ACC112 (cell line): ENCODE results near the gene MROH2B.

Source experiments
- H2AFZ ChIP-seq: fragments of 200-600 bp; sonication (generic); one replicate; pipeline ENCODE4 v1.6.0; 2017; ENCODE audit warnings: antibody characterized with exemption, low read length; ENCODE audit not compliant: unreplicated experiment
- H3K27ac ChIP-seq: fragments of 200-600 bp; sonication (generic); 2 replicates; pipeline ENCODE4 v1.5.1; 2014; ENCODE audit warnings: low read depth, mild to moderate bottlenecking, antibody characterized with exemption, low read length, moderate library complexity
- H3K27me3 ChIP-seq: fragments of 200-600 bp; sonication (generic); 2 replicates; pipeline ENCODE4 v1.6.1; 2014; ENCODE audit warnings: mild to moderate bottlenecking, antibody characterized with exemption, low read length, moderate library complexity, mixed read lengths; ENCODE audit not compliant: insufficient read depth
- H3K36me3 ChIP-seq: fragments of 200-600 bp; sonication (generic); 2 replicates; pipeline ENCODE4 v1.6.1; 2016; ENCODE audit warnings: mild to moderate bottlenecking, antibody characterized with exemption, low read length, moderate library complexity, mixed read lengths; ENCODE audit not compliant: insufficient read depth
- H3K4me1 ChIP-seq: fragments of 200-600 bp; sonication (generic); one replicate; pipeline ENCODE4 v1.6.1; 2016; ENCODE audit warnings: low read length, mixed read lengths; ENCODE audit not compliant: insufficient read depth, unreplicated experiment, control insufficient read depth
- H3K4me3 ChIP-seq: fragments of 200-600 bp; sonication (generic); 2 replicates; pipeline ENCODE4 v1.5.1; 2014; ENCODE audit warnings: mild to moderate bottlenecking, low read depth, low read length
- H3K79me2 ChIP-seq: fragments of 200-600 bp; sonication (generic); one replicate; pipeline ENCODE4 v1.6.0; 2016; ENCODE audit warnings: low read length; ENCODE audit not compliant: control insufficient read depth, unreplicated experiment, insufficient read depth

Gene MROH2B

DNA sequence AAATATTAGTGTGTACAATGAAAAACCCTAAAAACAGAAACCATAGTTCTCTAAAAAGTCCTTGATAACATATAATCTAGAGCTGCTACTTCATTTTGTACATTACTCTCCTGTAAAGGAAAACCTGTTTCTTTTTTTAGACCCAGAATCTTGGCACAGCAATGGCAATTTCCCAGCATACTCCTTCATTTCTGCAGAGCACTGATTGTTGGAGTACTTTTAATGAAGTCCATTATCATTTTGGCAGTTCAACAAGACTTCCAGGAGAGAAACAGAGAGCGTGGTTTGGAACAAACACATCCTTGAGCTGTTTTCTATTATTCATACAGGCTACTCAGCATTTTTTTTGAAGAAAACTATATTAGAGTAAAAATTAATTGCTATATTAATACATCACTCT is 22.7 kb upstream of the MROH2B start:
- H3K79me2 ChIP-seq = no peaks in the 10 kb centered on the region
- no peak overlapping the region for H3K27ac ChIP-seq
- no peaks in the 10 kb centered on the region for H3K4me1 ChIP-seq
- H3K27me3 ChIP-seq = no peaks in the 10 kb centered on the region
- H2AFZ ChIP-seq = no peak overlapping the region
- H3K4me3 ChIP-seq = no peak overlapping the region
- H3K36me3 ChIP-seq = no peaks in the 10 kb centered on the region

DNA sequence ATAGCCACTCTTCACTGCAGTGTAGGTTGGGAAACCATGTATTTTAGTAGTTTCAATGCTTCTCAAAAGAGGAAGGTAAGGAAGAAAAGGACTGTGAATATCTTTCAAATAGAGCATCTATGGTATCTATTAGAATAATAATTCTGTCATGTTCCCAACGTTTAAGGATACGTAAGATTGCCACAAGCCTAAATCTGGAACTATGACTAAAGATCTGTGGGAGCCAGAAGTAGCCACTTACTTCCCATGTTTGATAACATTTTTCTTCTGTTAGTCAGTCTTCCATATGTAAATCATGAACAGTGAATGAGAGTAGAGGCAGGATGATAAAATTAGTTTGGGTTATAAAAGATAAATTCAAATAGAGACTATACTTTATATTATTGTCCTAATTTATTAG is 16.3 kb upstream of the MROH2B start:
- Histone ChIP-seq H3K27me3 (no peaks in the 10 kb centered on the region), H3K27ac (peak overlapping the region; percentile 63), H3K4me1 (peaks cover 19% of the 10 kb centered on the region), H3K36me3 (no peaks in the 10 kb centered on the region), H3K79me2 (no peaks in the 10 kb centered on the region), H2AFZ (peak overlapping the region; percentile 61), H3K4me3 (no peak overlapping the region)

DNA sequence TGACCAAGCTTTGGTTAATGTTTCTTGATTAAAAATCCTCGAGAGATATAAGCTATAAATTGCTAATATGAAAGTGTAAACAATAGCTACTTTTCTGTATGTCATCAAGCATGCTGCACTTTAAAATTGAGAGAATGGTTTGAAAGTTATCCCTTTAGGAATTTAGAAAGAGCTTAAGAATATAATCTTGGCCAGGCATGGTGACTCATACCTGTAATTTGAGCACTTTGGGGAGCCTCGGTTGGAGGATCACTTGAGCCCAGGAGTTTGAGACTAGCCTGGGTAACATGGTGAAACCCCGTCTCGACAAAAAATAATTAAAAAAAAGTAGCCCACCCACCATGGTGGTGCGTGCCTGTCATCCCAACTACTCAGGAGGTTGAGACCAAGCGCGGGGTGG is 12.2 kb upstream of the MROH2B start:
- Histone ChIP-seq H3K27me3 (no peaks in the 10 kb centered on the region), H3K79me2 (no peaks in the 10 kb centered on the region), H3K36me3 (0 out of 2 replicates have a peak, but pooled peaks cover 3% of the 10 kb centered on the region), H3K27ac (no peak overlapping the region), H2AFZ (no peak overlapping the region), H3K4me3 (no peak overlapping the region), H3K4me1 (peaks cover 19% of the 10 kb centered on the region)

DNA sequence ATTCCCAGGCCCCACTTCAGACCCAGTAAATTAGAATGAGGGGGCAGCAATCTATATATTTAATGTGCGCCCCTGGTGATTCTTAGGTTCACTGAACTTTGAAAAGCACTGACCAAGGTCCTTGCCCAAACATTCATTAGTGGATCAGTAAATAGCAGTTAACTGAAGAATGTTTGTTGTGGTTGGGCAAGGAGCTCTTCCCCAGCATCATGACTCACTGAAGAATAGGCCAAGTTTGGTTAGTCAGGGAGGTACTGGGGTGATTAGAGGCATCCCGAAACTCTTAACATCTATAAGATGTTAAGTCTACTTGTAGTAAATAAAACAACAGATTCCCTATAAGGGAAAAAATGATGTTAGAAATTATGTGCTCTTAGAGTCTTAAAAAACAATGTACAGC is 833 bp upstream of the MROH2B start:
- Histone ChIP-seq H3K36me3 (no peaks in the 10 kb centered on the region), H3K4me1 (peaks cover 4% of the 10 kb centered on the region), H3K27ac (no peak overlapping the region), H2AFZ (no peak overlapping the region), H3K27me3 (no peaks in the 10 kb centered on the region), H3K79me2 (no peaks in the 10 kb centered on the region), H3K4me3 (no peak overlapping the region)

DNA sequence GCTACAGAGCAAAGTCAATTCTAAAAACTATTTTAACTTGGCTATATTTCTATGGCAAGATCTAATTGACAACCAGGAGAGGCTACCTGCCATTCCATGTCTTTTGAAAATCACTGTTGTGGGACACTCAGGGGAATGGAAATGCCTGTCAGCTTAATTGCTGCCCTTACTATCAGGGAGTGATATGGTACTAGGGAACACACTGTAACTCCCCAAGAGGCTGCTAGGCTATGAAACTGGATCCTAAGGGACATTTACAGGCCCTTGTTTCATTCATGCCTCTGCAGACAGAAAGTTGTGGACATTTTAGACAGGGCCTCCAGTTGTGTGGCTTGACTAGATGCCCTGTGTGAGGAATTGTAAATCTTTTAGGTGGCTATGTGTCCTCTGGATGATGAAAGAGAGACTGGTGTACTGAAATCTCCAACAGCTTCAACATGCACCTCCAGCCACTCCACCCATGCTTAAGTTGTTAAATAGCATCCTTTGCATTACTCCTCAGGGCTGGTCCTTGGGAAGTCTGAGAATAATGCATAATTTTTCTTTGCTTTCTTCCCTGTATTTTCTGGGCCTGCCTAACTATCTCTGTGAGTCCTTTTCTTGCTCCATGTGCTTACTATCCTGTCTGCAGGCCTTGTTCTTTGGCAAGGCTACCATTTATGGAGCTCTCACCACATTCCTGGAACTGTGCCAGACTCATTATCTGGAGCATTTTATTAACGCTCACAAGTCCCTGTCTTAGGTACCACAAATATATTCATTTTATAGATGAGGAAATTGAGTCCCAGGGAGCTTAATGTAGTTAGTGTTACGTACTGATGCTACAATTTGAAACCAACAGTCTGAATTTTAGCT is 3.2 kb downstream of the MROH2B start:
- H3K4me1 ChIP-seq = peaks cover 4% of the 10 kb centered on the region
- H3K27me3 ChIP-seq = no peaks in the 10 kb centered on the region
- no peaks in the 10 kb centered on the region for H3K79me2 ChIP-seq
- no peak overlapping the region for H3K4me3 ChIP-seq
- no peak overlapping the region for H2AFZ ChIP-seq
- no peak overlapping the region for H3K27ac ChIP-seq
- H3K36me3 ChIP-seq = no peaks in the 10 kb centered on the region

DNA sequence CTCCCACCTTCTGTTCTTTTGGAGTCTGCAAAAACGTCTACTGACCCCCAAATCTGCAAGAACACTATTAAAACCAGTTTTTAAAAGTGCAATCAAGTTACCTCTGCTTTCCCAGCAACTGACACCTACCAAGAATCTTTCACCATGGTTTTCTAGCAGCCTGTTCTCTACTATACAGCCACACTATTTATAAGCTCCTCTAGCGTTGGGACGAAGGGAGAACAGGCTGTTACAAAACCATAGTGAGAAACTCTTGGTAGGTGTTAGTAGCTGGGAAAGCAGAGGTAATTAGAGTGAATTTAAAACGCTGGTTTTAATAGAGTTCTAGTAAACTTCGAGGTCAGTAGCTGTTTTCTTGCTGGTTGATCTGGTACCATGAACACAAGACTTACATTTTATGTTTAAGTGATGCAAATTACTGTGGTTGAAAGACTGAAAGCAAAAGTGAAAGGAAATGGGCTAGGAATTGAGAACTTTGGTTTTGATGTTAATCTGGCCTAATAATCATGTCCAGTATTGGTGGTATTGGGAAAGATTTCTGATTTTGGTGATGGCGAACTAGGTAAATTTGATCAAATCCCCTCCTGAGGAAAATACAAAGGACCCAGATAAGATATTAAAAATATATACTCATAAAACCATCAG is 5.3 kb downstream of the MROH2B start:
- Histone ChIP-seq H2AFZ (peak overlapping the region; percentile 77), H3K4me1 (no peaks in the 10 kb centered on the region), H3K36me3 (no peaks in the 10 kb centered on the region), H3K27ac (no peak overlapping the region), H3K27me3 (no peaks in the 10 kb centered on the region), H3K79me2 (no peaks in the 10 kb centered on the region), H3K4me3 (no peak overlapping the region)

DNA sequence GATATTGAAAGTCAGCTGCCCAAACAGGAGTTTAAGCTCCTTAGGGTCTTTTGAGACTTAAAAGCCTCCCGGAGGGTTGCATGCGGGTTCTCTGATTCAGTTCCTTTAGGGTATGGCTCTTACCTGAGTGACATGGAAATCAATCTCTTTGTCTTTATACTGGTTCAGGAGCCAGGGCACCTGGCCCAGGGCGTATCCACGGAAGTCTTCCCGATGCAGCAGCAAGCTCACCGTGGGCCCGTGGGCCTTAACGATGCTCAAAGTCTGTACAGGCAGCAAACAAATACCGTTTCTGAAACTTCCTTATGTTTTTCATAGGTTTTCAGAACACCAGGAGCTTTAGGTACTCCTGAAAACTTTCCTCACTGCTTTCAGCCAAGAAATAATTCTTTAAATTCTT is 13.2 kb downstream of the MROH2B start:
- Histone ChIP-seq H3K79me2 (no peaks in the 10 kb centered on the region), H3K36me3 (no peaks in the 10 kb centered on the region), H3K4me1 (no peaks in the 10 kb centered on the region), H2AFZ (no peak overlapping the region), H3K27ac (no peak overlapping the region), H3K27me3 (no peaks in the 10 kb centered on the region), H3K4me3 (no peak overlapping the region)

DNA sequence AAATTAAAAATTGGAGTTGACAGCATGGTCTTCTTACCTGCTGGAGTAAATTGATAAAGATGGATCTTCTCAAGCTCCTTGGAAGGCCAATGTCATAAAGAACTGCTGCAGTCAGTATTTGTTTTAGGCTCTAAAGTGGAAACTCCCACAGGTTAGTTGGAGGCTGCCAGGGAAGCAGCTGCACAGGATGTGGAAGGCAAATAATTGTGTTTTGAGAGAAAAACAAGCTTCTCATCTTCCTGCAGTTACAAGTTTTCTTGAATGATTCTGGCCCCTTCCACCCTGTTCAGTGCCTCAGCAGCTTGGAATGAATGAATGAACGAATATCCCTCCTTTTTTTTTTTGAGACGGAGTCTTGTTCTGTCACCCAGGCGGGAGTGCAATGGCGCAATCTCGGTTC is 13.9 kb downstream of the MROH2B start:
- Histone ChIP-seq H3K4me1 (no peaks in the 10 kb centered on the region), H3K27ac (no peak overlapping the region), H3K79me2 (no peaks in the 10 kb centered on the region), H3K36me3 (no peaks in the 10 kb centered on the region), H2AFZ (no peak overlapping the region), H3K4me3 (no peak overlapping the region), H3K27me3 (no peaks in the 10 kb centered on the region)

DNA sequence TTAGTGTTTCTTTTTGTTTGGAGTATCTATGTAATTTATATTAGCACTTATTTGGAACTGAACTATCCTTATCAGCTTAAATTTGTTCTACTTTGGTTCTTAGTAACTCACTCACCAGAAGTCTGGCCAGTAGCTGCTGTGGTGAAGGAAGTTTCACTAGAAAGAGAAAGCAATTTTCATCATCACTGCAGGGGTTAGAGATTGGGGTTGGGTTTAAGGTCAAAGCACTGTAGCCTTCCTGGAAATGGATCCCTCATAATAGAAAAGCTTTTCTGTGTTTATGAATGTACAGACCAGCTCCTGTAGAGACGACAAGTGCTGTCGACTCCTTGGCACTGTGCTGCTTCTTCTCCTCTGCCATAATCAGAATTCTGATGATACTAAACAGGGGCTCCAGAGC is 22.2 kb downstream of the MROH2B start:
- Histone ChIP-seq H2AFZ (no peak overlapping the region), H3K4me1 (no peaks in the 10 kb centered on the region), H3K36me3 (no peaks in the 10 kb centered on the region), H3K4me3 (no peak overlapping the region), H3K27me3 (no peaks in the 10 kb centered on the region), H3K27ac (no peak overlapping the region), H3K79me2 (no peaks in the 10 kb centered on the region)

DNA sequence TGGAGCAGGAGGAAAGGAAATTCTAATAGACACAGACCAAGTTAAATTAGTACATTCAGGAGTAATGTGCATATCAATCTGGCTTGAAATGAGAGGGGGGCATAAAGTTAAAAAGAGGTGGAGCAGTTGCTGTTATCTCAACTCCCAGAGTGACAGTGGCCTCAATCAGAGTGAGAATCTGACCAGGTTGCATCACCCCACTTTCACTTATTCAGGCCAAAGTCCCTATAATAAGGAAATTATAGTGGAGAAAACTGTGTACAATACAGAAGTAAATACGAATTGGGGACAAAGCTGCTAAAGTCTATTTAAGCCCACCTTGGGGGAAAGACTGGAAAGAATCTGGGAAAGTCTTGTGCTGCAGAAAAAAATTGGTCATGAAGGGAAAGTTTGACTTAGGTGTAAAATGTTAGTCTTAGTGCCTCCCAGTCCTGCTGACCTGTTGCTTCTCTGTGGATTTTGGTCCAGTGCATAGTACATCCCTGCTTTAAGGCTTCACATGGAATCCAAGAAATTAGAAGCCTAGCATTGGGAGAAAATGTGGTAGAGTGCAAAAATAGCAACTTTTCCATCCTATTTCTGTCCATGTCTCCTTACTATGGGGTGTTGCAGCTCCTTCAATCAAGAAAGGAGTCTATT is 27.9 kb downstream of the MROH2B start:
- H3K4me3 ChIP-seq = no peak overlapping the region
- H3K79me2 ChIP-seq = no peaks in the 10 kb centered on the region
- no peaks in the 10 kb centered on the region for H3K27me3 ChIP-seq
- H3K36me3 ChIP-seq = no peaks in the 10 kb centered on the region
- no peak overlapping the region for H3K27ac ChIP-seq
- H2AFZ ChIP-seq = no peak overlapping the region
- H3K4me1 ChIP-seq = no peaks in the 10 kb centered on the region
